GM10248 (cell line): Measurements from ENCODE around the gene CLEC16A.

ENCODE experiments used
- CTCF ChIA-PET: fragments of 300-600 bp; sonication (Branson Sonifier 250); formaldehyde crosslinking; extraction: SDS; loops from one replicate; lab custom pipeline; 2021; ENCODE audit warnings: antibody characterized with exemption; lab: Yijun Ruan, JAX
- POLR2A ChIA-PET: fragments of 350-650 bp; sonication (Branson Sonifier 250); formaldehyde crosslinking; extraction: SDS; loops from one replicate; lab custom pipeline; 2020; ENCODE audit warnings: antibody characterized with exemption; lab: Yijun Ruan, JAX
- DNase-seq: peaks from one replicate; pipeline ENCODE4 v3.0.0; 2012; ENCODE audit errors: extremely low spot score
- CTCF ChIP-seq: IDR thresholded peaks from 2 replicates; pipeline ENCODE4 v1.5.1; 2012; ENCODE audit warnings: mild to moderate bottlenecking, low read depth; ENCODE audit errors: extremely low read depth, missing control alignments, control extremely low read depth

Gene CLEC16A

GRCh38 chr16:11121914-11122692 is 177.7 kb downstream of the CLEC16A start:
- ChIA-PET POLR2A (no interaction called here), CTCF (interaction anchor here (0.7 kb wide), 1 partner anchor 12 kb away, joined by 3 read pairs; no protein-coding TSS in a partner anchor)
- TF ChIP-seq CTCF = no peak
- no peak for DNase-seq

- ChIA-PET POLR2A (no interaction called here), CTCF (no interaction called here)
- no peak for TF ChIP-seq CTCF
- DNase-seq = no peak
These were observed 179.3 kb downstream of the CLEC16A start for GRCh38 chr16:11123666-11124065.

GRCh38 chr16:11125936-11126335 is 181.6 kb downstream of the CLEC16A start:
- POLR2A ChIA-PET = no interaction called here
- CTCF ChIA-PET = no interaction called here
- TF ChIP-seq CTCF = no peak
- no peak for DNase-seq

- ChIA-PET CTCF (no interaction called here), POLR2A (no interaction called here)
- DNase-seq = no peak
- TF ChIP-seq CTCF = no peak
These were observed 182.2 kb downstream of the CLEC16A start for GRCh38 chr16:11126399-11127054.

GRCh38 chr16:11127610-11128195 is 183.3 kb downstream of the CLEC16A start:
- DNase-seq = no peak
- TF ChIP-seq CTCF = no peak
- ChIA-PET POLR2A (no interaction called here), CTCF (no interaction called here)

GRCh38 chr16:11128211-11129141 is 184.1 kb downstream of the CLEC16A start:
- TF ChIP-seq CTCF = no peak
- ChIA-PET CTCF (interaction anchor here (1.2 to 1.6 kb wide), 3 partner anchors 11 to 127 kb away, joined by 3 to 4 read pairs (median 4); no protein-coding TSS in a partner anchor), POLR2A (no interaction called here)
- DNase-seq = no peak
